Gastroesophageal sphincter (tissue), 3 donors: Measurements from ENCODE around the gene C1orf87.

ENCODE experiments used
- EP300 ChIP-seq: sonication (generic); formaldehyde crosslinking; IDR thresholded peaks from one replicate; pipeline ENCODE4 v1.6.1; 2017; ENCODE audit warnings: antibody characterized with exemption, mild to moderate bottlenecking
- POLR2A ChIP-seq, 2 donors: fragments of 450-650 bp; IDR thresholded peaks; one replicate each; pipeline ENCODE4 v1.6.1; 2017; ENCODE audit warnings: antibody characterized with exemption in 2 of 2, mild to moderate bottlenecking in 2 of 2, moderate library complexity in 1 of 2
- POLR2AphosphoS5 ChIP-seq: sonication (generic); formaldehyde crosslinking; IDR thresholded peaks from one replicate; pipeline ENCODE4 v1.6.1; 2017; ENCODE audit warnings: antibody characterized with exemption
- TF ChIP-seq, protein P1 (sequence below), 4 experiments: fragments of 200-600 bp in 2 of 4; fragments of 450-650 bp in 2 of 4; sonication (generic) in 1 of 4; IDR thresholded peaks; one replicate each; pipeline ENCODE4 v1.5.1; 2017 to 2019; ENCODE audit warnings: antibody characterized with exemption in 4 of 4, mild to moderate bottlenecking in 2 of 4, moderate library complexity in 2 of 4

DNA sequence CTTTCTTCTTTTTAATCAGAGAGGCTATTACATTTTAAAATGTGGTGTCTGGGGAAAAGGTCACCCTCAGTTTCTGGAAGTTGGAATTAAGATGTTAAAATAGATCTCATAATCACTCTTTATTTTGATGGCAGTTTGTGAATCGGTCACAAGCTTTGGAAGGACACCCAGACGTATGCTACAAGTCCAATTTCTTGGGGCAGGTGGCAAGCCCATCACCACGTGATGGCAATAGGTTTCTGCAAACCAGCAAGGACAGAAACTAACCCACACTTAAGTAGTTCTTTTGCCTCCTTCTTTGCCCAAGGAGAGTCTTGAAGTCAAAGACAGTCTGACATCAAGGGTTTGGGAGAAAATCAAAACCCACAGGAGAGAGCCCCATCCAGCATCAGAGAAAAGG, 72.9 kb downstream of the C1orf87 start:
- TF ChIP-seq POLR2A (IDR thresholded peaks at IDR 0.05) (no peak), EP300 (no peak), POLR2AphosphoS5 (no peak)
- TF ChIP-seq, protein P1, sequence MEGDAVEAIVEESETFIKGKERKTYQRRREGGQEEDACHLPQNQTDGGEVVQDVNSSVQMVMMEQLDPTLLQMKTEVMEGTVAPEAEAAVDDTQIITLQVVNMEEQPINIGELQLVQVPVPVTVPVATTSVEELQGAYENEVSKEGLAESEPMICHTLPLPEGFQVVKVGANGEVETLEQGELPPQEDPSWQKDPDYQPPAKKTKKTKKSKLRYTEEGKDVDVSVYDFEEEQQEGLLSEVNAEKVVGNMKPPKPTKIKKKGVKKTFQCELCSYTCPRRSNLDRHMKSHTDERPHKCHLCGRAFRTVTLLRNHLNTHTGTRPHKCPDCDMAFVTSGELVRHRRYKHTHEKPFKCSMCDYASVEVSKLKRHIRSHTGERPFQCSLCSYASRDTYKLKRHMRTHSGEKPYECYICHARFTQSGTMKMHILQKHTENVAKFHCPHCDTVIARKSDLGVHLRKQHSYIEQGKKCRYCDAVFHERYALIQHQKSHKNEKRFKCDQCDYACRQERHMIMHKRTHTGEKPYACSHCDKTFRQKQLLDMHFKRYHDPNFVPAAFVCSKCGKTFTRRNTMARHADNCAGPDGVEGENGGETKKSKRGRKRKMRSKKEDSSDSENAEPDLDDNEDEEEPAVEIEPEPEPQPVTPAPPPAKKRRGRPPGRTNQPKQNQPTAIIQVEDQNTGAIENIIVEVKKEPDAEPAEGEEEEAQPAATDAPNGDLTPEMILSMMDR (IDR thresholded peaks at IDR 0.05) = no peak
